Mesendoderm (in vitro differentiated cells): Measurements from ENCODE around the gene SSRP1.
A peak's percentile ranks its signal among the peaks of the same experiment; 100 is the strongest.

Experiments used
- DNase-seq: peaks from one replicate; pipeline ENCODE4 v3.0.0; 2013
- H2AK5ac ChIP-seq: 2 replicates; pipeline ENCODE4 v1.6.1; 2013; ENCODE audit warnings: low read length, inconsistent platforms
- H2BK120ac ChIP-seq: 2 replicates; pipeline ENCODE4 v1.6.1; 2013; ENCODE audit warnings: low read depth, mild to moderate bottlenecking, low read length, moderate library complexity, mixed read lengths
- H2BK15ac ChIP-seq: replicated peaks from 2 replicates; pipeline ENCODE4 v1.6.1; 2013; ENCODE audit warnings: low read depth, mild to moderate bottlenecking, moderate library complexity
- H2BK5ac ChIP-seq: 2 replicates; pipeline ENCODE4 v1.6.1; 2013; ENCODE audit warnings: low read length, inconsistent platforms
- H3K18ac ChIP-seq: 2 replicates; pipeline ENCODE4 v1.6.1; 2013; ENCODE audit warnings: mild to moderate bottlenecking, low read length, mixed read lengths
- H3K23ac ChIP-seq: one replicate; pipeline ENCODE4 v1.6.1; 2013; ENCODE audit warnings: low read length
- H3K27ac ChIP-seq: 2 replicates; pipeline ENCODE4 v1.5.1; 2013; ENCODE audit warnings: low read depth, mild to moderate bottlenecking, inconsistent platforms, low read length, moderate library complexity
- H3K27me3 ChIP-seq: 2 replicates; pipeline ENCODE4 v1.6.1; 2013; ENCODE audit warnings: low read length, control low read depth, mild to moderate bottlenecking, inconsistent platforms; ENCODE audit not compliant: insufficient read depth, poor library complexity
- H3K36me3 ChIP-seq: 2 replicates; pipeline ENCODE4 v1.6.1; 2013; ENCODE audit warnings: low read length, inconsistent platforms; ENCODE audit not compliant: control insufficient read depth, insufficient read depth
- H3K4ac ChIP-seq: one replicate; pipeline ENCODE4 v1.6.1; 2013; ENCODE audit warnings: low read depth, mild to moderate bottlenecking, low read length, moderate library complexity
- H3K4me1 ChIP-seq: 2 replicates; pipeline ENCODE4 v1.6.1; 2013; ENCODE audit warnings: low read depth, low read length, inconsistent platforms; ENCODE audit not compliant: control insufficient read depth
- H3K4me2 ChIP-seq: 2 replicates; pipeline ENCODE4 v1.6.1; 2013; ENCODE audit warnings: low read length
- H3K4me3 ChIP-seq: 2 replicates; pipeline ENCODE4 v1.5.1; 2013; ENCODE audit warnings: mild to moderate bottlenecking, low read length
- H3K56ac ChIP-seq: one replicate; pipeline ENCODE4 v1.6.1; 2013; ENCODE audit warnings: low read length
- H3K79me1 ChIP-seq: 2 replicates; pipeline ENCODE4 v1.6.1; 2013; ENCODE audit warnings: low read length, inconsistent platforms
- H3K79me2 ChIP-seq: 2 replicates; pipeline ENCODE4 v1.6.1; 2013; ENCODE audit warnings: mild to moderate bottlenecking, low read length; ENCODE audit not compliant: control insufficient read depth, insufficient read depth
- H3K9ac ChIP-seq: 2 replicates; pipeline ENCODE4 v1.6.1; 2013; ENCODE audit warnings: low read length, inconsistent platforms
- H4K5ac ChIP-seq: one replicate; pipeline ENCODE4 v1.6.1; 2013; ENCODE audit warnings: low read length
- H4K8ac ChIP-seq: one replicate; pipeline ENCODE4 v1.6.1; 2013; ENCODE audit warnings: low read depth, mild to moderate bottlenecking, control low read depth, low read length, moderate library complexity
- WGBS: extraction: QIAGEN DNeasy Blood & Tissue Kit; methylation state at CpG from one replicate; pipeline ENCODE4 v1.1.7; 2013; ENCODE audit warnings: low lambda C conversion rate, missing lambda C conversion rate; ENCODE audit not compliant: insufficient coverage; ENCODE audit errors: extremely low coverage; 5-methylcytosine and 5-hydroxymethylcytosine counted together

SSRP1 gene

GRCh38 chr11:57315491-57315890 lies 20.2 kb downstream of the SSRP1 start:
- no peaks in the 10 kb centered on the region for H3K27me3 ChIP-seq
- peaks cover 13% of the 10 kb centered on the region for H3K4me1 ChIP-seq
- H2AK5ac ChIP-seq = no peak overlapping the region
- no peak overlapping the region for H3K18ac ChIP-seq
- no peak overlapping the region for H2BK15ac ChIP-seq
- no CpG with 5 or more reads among the region's 8 CpGs for WGBS
- H3K27ac ChIP-seq = no peak overlapping the region
- no peak overlapping the region for H2BK120ac ChIP-seq
- no peak overlapping the region for H4K8ac ChIP-seq
- no peak overlapping the region for H3K4me2 ChIP-seq
- peaks cover 11% of the 10 kb centered on the region for H3K79me2 ChIP-seq
- H2BK5ac ChIP-seq = no peak overlapping the region
- no peak overlapping the region for H3K4ac ChIP-seq
- no peak overlapping the region for H3K4me3 ChIP-seq
- H3K9ac ChIP-seq = no peak overlapping the region
- peak; percentile 82 for DNase-seq
- H3K36me3 ChIP-seq = peaks cover 31% of the 10 kb centered on the region
- no peak overlapping the region for H4K5ac ChIP-seq
- H3K23ac ChIP-seq = no peak overlapping the region
- peaks cover 33% of the 10 kb centered on the region for H3K79me1 ChIP-seq
- peak overlapping the region; percentile 15 for H3K56ac ChIP-seq

GRCh38 chr11:57314221-57314973 lies 21.3 kb downstream of the SSRP1 start:
- H4K8ac ChIP-seq = no peak overlapping the region
- peaks cover 32% of the 10 kb centered on the region for H3K36me3 ChIP-seq
- no peak overlapping the region for H3K23ac ChIP-seq
- no peak overlapping the region for H2AK5ac ChIP-seq
- no peak overlapping the region for H3K27ac ChIP-seq
- H3K4ac ChIP-seq = no peak overlapping the region
- WGBS = no CpG with 5 or more reads among the region's 15 CpGs
- no peak overlapping the region for H3K4me3 ChIP-seq
- H3K79me1 ChIP-seq = peaks cover 37% of the 10 kb centered on the region
- no peak overlapping the region for H4K5ac ChIP-seq
- H3K4me1 ChIP-seq = peaks cover 13% of the 10 kb centered on the region
- H3K4me2 ChIP-seq = no peak overlapping the region
- no peaks in the 10 kb centered on the region for H3K27me3 ChIP-seq
- H3K56ac ChIP-seq = no peak overlapping the region
- no peak overlapping the region for H2BK15ac ChIP-seq
- DNase-seq = no peak
- no peak overlapping the region for H2BK120ac ChIP-seq
- H3K79me2 ChIP-seq = peaks cover 5% of the 10 kb centered on the region
- no peak overlapping the region for H3K9ac ChIP-seq
- H2BK5ac ChIP-seq = no peak overlapping the region
- H3K18ac ChIP-seq = no peak overlapping the region

- Histone ChIP-seq H3K23ac (no peak overlapping the region), H2BK5ac (no peak overlapping the region), H3K4me1 (peaks cover 13% of the 10 kb centered on the region), H2BK120ac (no peak overlapping the region), H3K79me1 (peaks cover 42% of the 10 kb centered on the region), H4K8ac (no peak overlapping the region), H3K27ac (no peak overlapping the region), H3K79me2 (peaks cover 5% of the 10 kb centered on the region), H2AK5ac (no peak overlapping the region), H4K5ac (no peak overlapping the region), H3K9ac (no peak overlapping the region), H3K4ac (no peak overlapping the region), H3K27me3 (no peaks in the 10 kb centered on the region), H2BK15ac (no peak overlapping the region), H3K4me2 (no peak overlapping the region), H3K4me3 (no peak overlapping the region), H3K36me3 (peaks cover 35% of the 10 kb centered on the region), H3K56ac (no peak overlapping the region), H3K18ac (no peak overlapping the region)
- no CpG with 5 or more reads among the region's 8 CpGs for WGBS
- no peak for DNase-seq
Measured at GRCh38 chr11:57313788-57314135, 21.9 kb downstream of the SSRP1 start.

GRCh38 chr11:57313071-57313787 lies 22.5 kb downstream of the SSRP1 start:
- H3K9ac ChIP-seq = no peak overlapping the region
- no peak overlapping the region for H3K56ac ChIP-seq
- peaks cover 4% of the 10 kb centered on the region for H3K79me2 ChIP-seq
- H3K27me3 ChIP-seq = no peaks in the 10 kb centered on the region
- no peak overlapping the region for H3K4me3 ChIP-seq
- no peak overlapping the region for H2BK120ac ChIP-seq
- H3K23ac ChIP-seq = no peak overlapping the region
- H2AK5ac ChIP-seq = no peak overlapping the region
- H3K79me1 ChIP-seq = peaks cover 39% of the 10 kb centered on the region
- no peak overlapping the region for H3K27ac ChIP-seq
- H3K18ac ChIP-seq = no peak overlapping the region
- DNase-seq = no peak
- H3K4me2 ChIP-seq = no peak overlapping the region
- no CpG with 5 or more reads among the region's 26 CpGs for WGBS
- no peak overlapping the region for H4K5ac ChIP-seq
- peaks cover 33% of the 10 kb centered on the region for H3K36me3 ChIP-seq
- no peak overlapping the region for H4K8ac ChIP-seq
- H2BK15ac ChIP-seq = no peak overlapping the region
- H2BK5ac ChIP-seq = no peak overlapping the region
- peaks cover 13% of the 10 kb centered on the region for H3K4me1 ChIP-seq
- no peak overlapping the region for H3K4ac ChIP-seq

- no peak overlapping the region for H3K27ac ChIP-seq
- H4K5ac ChIP-seq = no peak overlapping the region
- H3K79me2 ChIP-seq = peaks cover 5% of the 10 kb centered on the region
- peaks cover 38% of the 10 kb centered on the region for H3K79me1 ChIP-seq
- no peak overlapping the region for H3K56ac ChIP-seq
- no peak overlapping the region for H3K4me2 ChIP-seq
- no peak overlapping the region for H2BK120ac ChIP-seq
- DNase-seq = no peak
- no peak overlapping the region for H3K4me3 ChIP-seq
- peaks cover 13% of the 10 kb centered on the region for H3K4me1 ChIP-seq
- no peak overlapping the region for H4K8ac ChIP-seq
- no peak overlapping the region for H3K4ac ChIP-seq
- H3K18ac ChIP-seq = no peak overlapping the region
- H3K9ac ChIP-seq = no peak overlapping the region
- H2BK5ac ChIP-seq = no peak overlapping the region
- no CpG with 5 or more reads among the region's 10 CpGs for WGBS
- no peak overlapping the region for H2BK15ac ChIP-seq
- H3K23ac ChIP-seq = no peak overlapping the region
- H2AK5ac ChIP-seq = no peak overlapping the region
- peaks cover 28% of the 10 kb centered on the region for H3K36me3 ChIP-seq
- H3K27me3 ChIP-seq = no peaks in the 10 kb centered on the region
Measured at GRCh38 chr11:57312511-57313021, 23.1 kb downstream of the SSRP1 start.
